Measurements from ENCODE around the gene TBC1D22A. TPM values are rescaled to one million over a fixed set of nuclear protein-coding genes. Genes with fewer than 3 reads are reported as not detected.

Gene TBC1D22A
- total RNA-seq, 1 experiment from 2014 or later, result 20.9 TPM

DNA sequence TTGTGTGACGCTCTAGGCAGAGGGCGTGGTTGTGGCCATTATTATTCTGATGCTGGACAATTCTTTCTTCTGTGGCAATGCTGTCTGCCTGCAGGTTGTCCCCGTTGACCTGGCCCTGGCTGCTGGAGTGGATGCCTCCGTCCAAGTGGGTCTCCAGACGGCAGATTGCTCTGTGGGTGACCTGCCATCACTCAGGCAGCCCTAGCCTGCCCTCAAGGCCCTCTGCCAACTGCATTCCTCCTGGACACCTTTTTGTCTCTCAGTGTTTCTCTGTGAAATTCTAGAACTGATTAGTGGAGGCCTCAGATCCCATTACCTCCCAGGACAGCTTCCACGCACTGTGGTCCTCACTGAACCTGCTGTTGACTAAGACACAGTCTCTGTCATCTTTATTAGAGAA, 86.7 kb downstream of the TBC1D22A start:
- H3K27ac ChIP-seq (ENCODE audit: low read depth, low read length), result no peak overlapping the region
- H3K9me2 ChIP-seq (ENCODE audit: insufficient read depth), result no peaks in the 10 kb centered on the region
- no peaks in the 10 kb centered on the region for H4K20me1 ChIP-seq (ENCODE audit: insufficient read depth)
- H3K9ac ChIP-seq (ENCODE audit: low read length), result no peak overlapping the region
- POLR2A ChIA-PET, result no interaction called here
- intact Hi-C loops (cut with micrococcal nuclease), result no loop called here
- TF ChIP-seq CEBPB (IDR thresholded peaks at IDR 0.05; ENCODE audit: low read depth) (no peak), ELF1 (IDR thresholded peaks at IDR 0.05; ENCODE audit: borderline replicate concordance, low read depth) (no peak), EZH2 (IDR thresholded peaks at IDR 0.05) (no peak), JUND (IDR thresholded peaks at IDR 0.05) (no peak), ZBTB33 (IDR thresholded peaks at IDR 0.05; ENCODE audit: extremely low read depth, insufficient replicate concordance, low read length) (no peak), FOSL1 (IDR thresholded peaks at IDR 0.05; ENCODE audit: low read depth) (no peak), EZH2phosphoT487 (IDR thresholded peaks at IDR 0.05; ENCODE audit: borderline replicate concordance) (no peak), SP1 (IDR thresholded peaks at IDR 0.05; ENCODE audit: low read depth) (no peak), EGR1 (IDR thresholded peaks at IDR 0.05; ENCODE audit: low read depth) (no peak), POLR2A (IDR thresholded peaks at IDR 0.05; ENCODE audit: borderline replicate concordance, extremely low read depth, insufficient read depth, insufficient read length) (no peak), ZNF274 (IDR thresholded peaks at IDR 0.05; ENCODE audit: low read depth, low read length) (no peak), CTCF (IDR thresholded peaks at IDR 0.05 in 2 of 3, conservative IDR thresholded peaks at IDR 0.05 in 1 of 3; ENCODE audit: borderline replicate concordance in 1 of 3, insufficient read depth in 1 of 3, low read depth in 2 of 3, low read length in 2 of 3) (no peak), YY1 (IDR thresholded peaks at IDR 0.05; ENCODE audit: extremely low read depth, insufficient replicate concordance, low read depth, low read length) (no peak), MAX (IDR thresholded peaks at IDR 0.05) (no peak), POLR2AphosphoS5 (IDR thresholded peaks at IDR 0.05; ENCODE audit: low read depth, low read length) (no peak)
- no peak overlapping the region for H2AFZ ChIP-seq (ENCODE audit: low read depth, low read length, poor library complexity, severe bottlenecking)
- no peak for ATAC-seq
- CTCF ChIA-PET, result no interaction called here
- H3K27me3 ChIP-seq (ENCODE audit: insufficient read depth, low read length), result no peaks in the 10 kb centered on the region
- H3K4me1 ChIP-seq (ENCODE audit: control insufficient read depth in 1 of 2, insufficient read depth in 2 of 2, low read length in 2 of 2), result peaks cover 4 to 13% of the 10 kb centered on the region in 2 experiments; a peak in 3 of 4 replicates
- H3K79me2 ChIP-seq (ENCODE audit: insufficient read depth, low read length), result no peaks in the 10 kb centered on the region
- no peak overlapping the region for H3K4me3 ChIP-seq (replicated peaks in 1 of 2; ENCODE audit: low read depth in 1 of 2, low read length in 2 of 2)
- DNase-seq (ENCODE audit: low read depth, low spot score), result no peak
- H3K4me2 ChIP-seq (ENCODE audit: low read length), result no peak overlapping the region
- no peaks in the 10 kb centered on the region for H3K36me3 ChIP-seq (ENCODE audit: control insufficient read depth in 1 of 2, insufficient read depth in 2 of 2, low read length in 2 of 2)
- BruUV-seq (replicated peaks), result no TSS peak
- H3K9me3 ChIP-seq (ENCODE audit: control insufficient read depth in 1 of 2, insufficient read depth in 1 of 2, low read depth in 1 of 2, low read length in 2 of 2), result no peaks in the 10 kb centered on the region
- RAD21 ChIA-PET (ENCODE audit: low non-redundant PET in 1 of 2, low total read pairs in 2 of 2, uncharacterized antibody in 2 of 2, unreplicated experiment in 2 of 2), result no interaction called here
